Measurements from ENCODE around the gene FAM162A. TPM values are rescaled to one million over a fixed set of nuclear protein-coding genes. Genes with fewer than 3 reads are reported as not detected.

The FAM162A gene
- polyA plus RNA-seq, 1 donor from 2014 or later = 16.2 TPM

GRCh38 chr3:122398920-122399319, 14.9 kb downstream of the FAM162A start:
- H2AFZ ChIP-seq (ENCODE audit: low read depth, low read length) = no peak overlapping the region
- H3K36me3 ChIP-seq (ENCODE audit: insufficient read depth, low read length) = no peaks in the 10 kb centered on the region
- no peaks in the 10 kb centered on the region for H3K27me3 ChIP-seq (ENCODE audit: insufficient read depth, low read depth, low read length)
- H3K9me2 ChIP-seq (ENCODE audit: insufficient read depth, low read length) = no peaks in the 10 kb centered on the region
- H3K79me2 ChIP-seq (replicated peaks; ENCODE audit: insufficient read depth, low read length) = no peaks in the 10 kb centered on the region
- no peak overlapping the region for H3K4me3 ChIP-seq (ENCODE audit: low read length)
- H3K4me2 ChIP-seq (ENCODE audit: low read length) = no peak overlapping the region
- H3K9ac ChIP-seq (ENCODE audit: low read length) = no peak overlapping the region
- H3F3A ChIP-seq (ENCODE audit: insufficient read depth, low read length, poor library complexity, severe bottlenecking) = no peaks in the 10 kb centered on the region
- H3K27ac ChIP-seq (ENCODE audit: low read length) = no peak overlapping the region
- TF ChIP-seq SMC3 (conservative IDR thresholded peaks at IDR 0.05; ENCODE audit: poor library complexity) (no peak), EZH2 (IDR thresholded peaks at IDR 0.05; ENCODE audit: borderline replicate concordance, insufficient read depth, low read length, poor library complexity, severe bottlenecking) (no peak), RAD21 (conservative IDR thresholded peaks at IDR 0.05) (no peak), EP300 (conservative IDR thresholded peaks at IDR 0.05; ENCODE audit: poor library complexity, severe bottlenecking) (no peak), POLR2AphosphoS5 (IDR thresholded peaks at IDR 0.05) (no peak), MXI1 (conservative IDR thresholded peaks at IDR 0.05; ENCODE audit: poor library complexity, severe bottlenecking) (no peak)
- TF ChIP-seq, protein P1, sequence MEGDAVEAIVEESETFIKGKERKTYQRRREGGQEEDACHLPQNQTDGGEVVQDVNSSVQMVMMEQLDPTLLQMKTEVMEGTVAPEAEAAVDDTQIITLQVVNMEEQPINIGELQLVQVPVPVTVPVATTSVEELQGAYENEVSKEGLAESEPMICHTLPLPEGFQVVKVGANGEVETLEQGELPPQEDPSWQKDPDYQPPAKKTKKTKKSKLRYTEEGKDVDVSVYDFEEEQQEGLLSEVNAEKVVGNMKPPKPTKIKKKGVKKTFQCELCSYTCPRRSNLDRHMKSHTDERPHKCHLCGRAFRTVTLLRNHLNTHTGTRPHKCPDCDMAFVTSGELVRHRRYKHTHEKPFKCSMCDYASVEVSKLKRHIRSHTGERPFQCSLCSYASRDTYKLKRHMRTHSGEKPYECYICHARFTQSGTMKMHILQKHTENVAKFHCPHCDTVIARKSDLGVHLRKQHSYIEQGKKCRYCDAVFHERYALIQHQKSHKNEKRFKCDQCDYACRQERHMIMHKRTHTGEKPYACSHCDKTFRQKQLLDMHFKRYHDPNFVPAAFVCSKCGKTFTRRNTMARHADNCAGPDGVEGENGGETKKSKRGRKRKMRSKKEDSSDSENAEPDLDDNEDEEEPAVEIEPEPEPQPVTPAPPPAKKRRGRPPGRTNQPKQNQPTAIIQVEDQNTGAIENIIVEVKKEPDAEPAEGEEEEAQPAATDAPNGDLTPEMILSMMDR (IDR thresholded peaks at IDR 0.05; ENCODE audit: poor library complexity, severe bottlenecking) = no peak
- H4K20me1 ChIP-seq (ENCODE audit: insufficient read depth) = no peaks in the 10 kb centered on the region
- no peaks in the 10 kb centered on the region for H3K9me3 ChIP-seq (ENCODE audit: low read length)

- Histone ChIP-seq H3K4me3 (ENCODE audit: low read length) (no peak overlapping the region), H3K27me3 (ENCODE audit: insufficient read depth, low read depth, low read length) (no peaks in the 10 kb centered on the region), H3K9me2 (ENCODE audit: insufficient read depth, low read length) (no peaks in the 10 kb centered on the region), H3K36me3 (ENCODE audit: insufficient read depth, low read length) (no peaks in the 10 kb centered on the region), H3K27ac (ENCODE audit: low read length) (no peak overlapping the region), H2AFZ (ENCODE audit: low read depth, low read length) (no peak overlapping the region), H3F3A (ENCODE audit: insufficient read depth, low read length, poor library complexity, severe bottlenecking) (no peaks in the 10 kb centered on the region), H3K79me2 (replicated peaks; ENCODE audit: insufficient read depth, low read length) (no peaks in the 10 kb centered on the region), H3K9me3 (ENCODE audit: low read length) (no peaks in the 10 kb centered on the region), H4K20me1 (ENCODE audit: insufficient read depth) (no peaks in the 10 kb centered on the region), H3K4me2 (ENCODE audit: low read length) (no peak overlapping the region), H3K9ac (ENCODE audit: low read length) (no peak overlapping the region)
- TF ChIP-seq, protein P2, sequence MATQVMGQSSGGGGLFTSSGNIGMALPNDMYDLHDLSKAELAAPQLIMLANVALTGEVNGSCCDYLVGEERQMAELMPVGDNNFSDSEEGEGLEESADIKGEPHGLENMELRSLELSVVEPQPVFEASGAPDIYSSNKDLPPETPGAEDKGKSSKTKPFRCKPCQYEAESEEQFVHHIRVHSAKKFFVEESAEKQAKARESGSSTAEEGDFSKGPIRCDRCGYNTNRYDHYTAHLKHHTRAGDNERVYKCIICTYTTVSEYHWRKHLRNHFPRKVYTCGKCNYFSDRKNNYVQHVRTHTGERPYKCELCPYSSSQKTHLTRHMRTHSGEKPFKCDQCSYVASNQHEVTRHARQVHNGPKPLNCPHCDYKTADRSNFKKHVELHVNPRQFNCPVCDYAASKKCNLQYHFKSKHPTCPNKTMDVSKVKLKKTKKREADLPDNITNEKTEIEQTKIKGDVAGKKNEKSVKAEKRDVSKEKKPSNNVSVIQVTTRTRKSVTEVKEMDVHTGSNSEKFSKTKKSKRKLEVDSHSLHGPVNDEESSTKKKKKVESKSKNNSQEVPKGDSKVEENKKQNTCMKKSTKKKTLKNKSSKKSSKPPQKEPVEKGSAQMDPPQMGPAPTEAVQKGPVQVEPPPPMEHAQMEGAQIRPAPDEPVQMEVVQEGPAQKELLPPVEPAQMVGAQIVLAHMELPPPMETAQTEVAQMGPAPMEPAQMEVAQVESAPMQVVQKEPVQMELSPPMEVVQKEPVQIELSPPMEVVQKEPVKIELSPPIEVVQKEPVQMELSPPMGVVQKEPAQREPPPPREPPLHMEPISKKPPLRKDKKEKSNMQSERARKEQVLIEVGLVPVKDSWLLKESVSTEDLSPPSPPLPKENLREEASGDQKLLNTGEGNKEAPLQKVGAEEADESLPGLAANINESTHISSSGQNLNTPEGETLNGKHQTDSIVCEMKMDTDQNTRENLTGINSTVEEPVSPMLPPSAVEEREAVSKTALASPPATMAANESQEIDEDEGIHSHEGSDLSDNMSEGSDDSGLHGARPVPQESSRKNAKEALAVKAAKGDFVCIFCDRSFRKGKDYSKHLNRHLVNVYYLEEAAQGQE (IDR thresholded peaks at IDR 0.05; ENCODE audit: borderline replicate concordance) = no peak
- TF ChIP-seq MXI1 (conservative IDR thresholded peaks at IDR 0.05; ENCODE audit: poor library complexity, severe bottlenecking) = no peak
- TF ChIP-seq EZH2 (IDR thresholded peaks at IDR 0.05; ENCODE audit: borderline replicate concordance, insufficient read depth, low read length, poor library complexity, severe bottlenecking) = no peak
- no peak for TF ChIP-seq TAF1 (IDR thresholded peaks at IDR 0.05; ENCODE audit: low read depth)
- no peak for TF ChIP-seq EP300 (conservative IDR thresholded peaks at IDR 0.05; ENCODE audit: poor library complexity, severe bottlenecking)
These were observed 19.5 kb downstream of the FAM162A start for GRCh38 chr3:122403489-122403888.

Measured in neural cell (in vitro differentiated cells).